ENCODE data around the gene MAMDC2. TPM values are rescaled to one million over a fixed set of nuclear protein-coding genes. Genes with fewer than 3 reads are reported as not detected.

The MAMDC2 gene
- total RNA-seq, 1 experiment from 2014 or later: 1.2 TPM

DNA sequence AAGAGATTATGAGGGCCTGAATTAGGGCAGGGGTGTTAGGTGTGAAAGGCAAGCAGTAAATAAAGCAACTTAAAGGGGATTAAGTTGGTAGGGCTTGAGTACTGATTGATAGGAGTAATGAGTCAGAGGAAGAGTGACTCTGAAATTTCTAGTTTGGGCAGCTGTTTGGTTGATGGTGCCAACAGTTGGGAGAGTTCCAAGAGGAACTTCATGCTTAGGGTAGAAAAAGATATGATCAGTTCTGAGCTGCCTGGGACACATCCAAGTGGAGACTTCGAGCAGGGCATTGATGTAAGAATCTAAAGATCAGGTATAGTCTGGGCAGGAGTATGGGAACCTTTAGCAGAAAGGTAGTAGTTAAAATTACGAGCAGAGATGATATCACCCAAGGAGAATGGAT is 10.2 kb downstream of the MAMDC2 start:
- H3K9me2 ChIP-seq (ENCODE audit: insufficient read depth): no peaks in the 10 kb centered on the region
- no peak overlapping the region; a peak in 1 of 4 replicates for H3K4me3 ChIP-seq (replicated peaks in 1 of 2; ENCODE audit: low read depth in 1 of 2, low read length in 2 of 2)
- peak overlapping the region; percentile 52 for H3K4me2 ChIP-seq (ENCODE audit: low read length)
- H3K4me1 ChIP-seq (ENCODE audit: control insufficient read depth in 1 of 2, insufficient read depth in 2 of 2, low read length in 2 of 2): peaks cover 38 to 43% of the 10 kb centered on the region in 2 experiments
- H4K20me1 ChIP-seq (ENCODE audit: insufficient read depth): no peaks in the 10 kb centered on the region
- peak; percentile 59 for ATAC-seq
- ChIA-PET RAD21 (ENCODE audit: low non-redundant PET in 1 of 2, low total read pairs in 2 of 2, uncharacterized antibody in 2 of 2, unreplicated experiment in 2 of 2) (no interaction called here), CTCF (interaction anchor here (1.0 to 2.2 kb wide), 3 partner anchors 9 to 59 kb away, joined by 3 to 7 read pairs (median 3); no protein-coding TSS in a partner anchor), POLR2A (no interaction called here)
- no peaks in the 10 kb centered on the region for H3K36me3 ChIP-seq (ENCODE audit: control insufficient read depth in 1 of 2, insufficient read depth in 2 of 2, low read length in 2 of 2)
- H2AFZ ChIP-seq (ENCODE audit: low read depth, low read length, poor library complexity, severe bottlenecking): peak overlapping the region; percentile 29
- intact Hi-C loops (cut with micrococcal nuclease): no loop called here
- peak; percentile 31 for DNase-seq (ENCODE audit: low read depth, low spot score)
- BruUV-seq (replicated peaks): no TSS peak
- peak overlapping the region; percentile 46 for H3K27ac ChIP-seq (ENCODE audit: low read depth, low read length)
- TF ChIP-seq POLR2A (IDR thresholded peaks at IDR 0.05; ENCODE audit: borderline replicate concordance, extremely low read depth, insufficient read depth, insufficient read length): no peak
- TF ChIP-seq POLR2AphosphoS5 (IDR thresholded peaks at IDR 0.05; ENCODE audit: low read depth, low read length): peak; percentile 28; the same call in 1 of the 2 replicates
- TF ChIP-seq RAD21 (IDR thresholded peaks at IDR 0.05; ENCODE audit: low read depth): 0 out of 2 replicates have a peak, but pooled peaks have one; percentile 8
- peak; percentile 81 for TF ChIP-seq JUND (IDR thresholded peaks at IDR 0.05)
- TF ChIP-seq SP1 (IDR thresholded peaks at IDR 0.05; ENCODE audit: low read depth): peak; percentile 70
- no peak for TF ChIP-seq ELF1 (IDR thresholded peaks at IDR 0.05; ENCODE audit: borderline replicate concordance, low read depth)
- TF ChIP-seq TCF7L2 (IDR thresholded peaks at IDR 0.05; ENCODE audit: borderline replicate concordance, extremely low read depth, insufficient read depth, insufficient read length): no peak
- TF ChIP-seq FOSL1 (IDR thresholded peaks at IDR 0.05; ENCODE audit: low read depth): peak; percentile 76; the same call in 1 of the 2 replicates
- TF ChIP-seq CBX3 (IDR thresholded peaks at IDR 0.05; ENCODE audit: low read depth): peak; percentile 50; the same call in 1 of the 2 replicates
- TF ChIP-seq CEBPB (IDR thresholded peaks at IDR 0.05; ENCODE audit: low read depth): no peak; the same call in 1 of the 2 replicates
- H3K9ac ChIP-seq (ENCODE audit: low read length): no peak overlapping the region
- H3K9me3 ChIP-seq (ENCODE audit: control insufficient read depth in 1 of 2, insufficient read depth in 1 of 2, low read depth in 1 of 2, low read length in 2 of 2): no peaks in the 10 kb centered on the region
- H3K27me3 ChIP-seq (ENCODE audit: insufficient read depth, low read length): no peaks in the 10 kb centered on the region
- no peaks in the 10 kb centered on the region for H3K79me2 ChIP-seq (ENCODE audit: insufficient read depth, low read length)

DNA sequence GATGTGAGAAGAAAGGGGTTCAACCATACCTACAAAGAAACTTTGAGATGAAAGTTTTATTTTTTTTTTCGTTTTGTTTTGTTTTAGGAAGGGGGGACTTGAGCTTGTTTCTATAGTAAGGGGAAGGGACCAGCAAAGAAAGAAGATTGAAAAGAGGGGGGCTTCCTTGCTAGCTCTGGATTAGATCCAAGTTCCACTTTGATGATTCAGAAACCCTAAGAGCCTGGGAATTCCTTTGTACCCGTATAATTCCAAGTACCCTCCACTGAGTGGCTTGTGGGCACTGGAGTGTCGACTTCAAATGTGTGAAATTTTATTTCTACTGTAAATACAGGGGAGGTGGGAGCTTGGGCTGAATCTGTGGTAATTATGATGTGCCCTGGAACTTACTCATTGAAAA is 10.9 kb downstream of the MAMDC2 start:
- no peak overlapping the region for H3K4me3 ChIP-seq (replicated peaks in 1 of 2; ENCODE audit: low read depth in 1 of 2, low read length in 2 of 2)

More for the DNA sequence above, 10.9 kb downstream of the MAMDC2 start:
- Histone ChIP-seq H2AFZ (ENCODE audit: low read depth, low read length, poor library complexity, severe bottlenecking) (no peak overlapping the region), H4K20me1 (ENCODE audit: insufficient read depth) (no peaks in the 10 kb centered on the region), H3K79me2 (ENCODE audit: insufficient read depth, low read length) (no peaks in the 10 kb centered on the region), H3K9me3 (ENCODE audit: control insufficient read depth in 1 of 2, insufficient read depth in 1 of 2, low read depth in 1 of 2, low read length in 2 of 2) (no peaks in the 10 kb centered on the region), H3K27me3 (ENCODE audit: insufficient read depth, low read length) (no peaks in the 10 kb centered on the region), H3K27ac (ENCODE audit: low read depth, low read length) (peak overlapping the region; percentile 46), H3K4me1 (ENCODE audit: control insufficient read depth in 1 of 2, insufficient read depth in 2 of 2, low read length in 2 of 2) (peaks cover 35 to 37% of the 10 kb centered on the region in 2 experiments), H3K4me2 (ENCODE audit: low read length) (peak overlapping the region; percentile 52), H3K9ac (ENCODE audit: low read length) (no peak overlapping the region), H3K36me3 (ENCODE audit: control insufficient read depth in 1 of 2, insufficient read depth in 2 of 2, low read length in 2 of 2) (no peaks in the 10 kb centered on the region), H3K9me2 (ENCODE audit: insufficient read depth) (no peaks in the 10 kb centered on the region)
- ChIA-PET POLR2A (no interaction called here), CTCF (interaction anchor here (1.4 to 2.2 kb wide), 2 partner anchors 56 to 58 kb away, joined by 3 to 7 read pairs; no protein-coding TSS in a partner anchor), RAD21 (ENCODE audit: low non-redundant PET in 1 of 2, low total read pairs in 2 of 2, uncharacterized antibody in 2 of 2, unreplicated experiment in 2 of 2) (no interaction called here)
- TF ChIP-seq, protein P1, sequence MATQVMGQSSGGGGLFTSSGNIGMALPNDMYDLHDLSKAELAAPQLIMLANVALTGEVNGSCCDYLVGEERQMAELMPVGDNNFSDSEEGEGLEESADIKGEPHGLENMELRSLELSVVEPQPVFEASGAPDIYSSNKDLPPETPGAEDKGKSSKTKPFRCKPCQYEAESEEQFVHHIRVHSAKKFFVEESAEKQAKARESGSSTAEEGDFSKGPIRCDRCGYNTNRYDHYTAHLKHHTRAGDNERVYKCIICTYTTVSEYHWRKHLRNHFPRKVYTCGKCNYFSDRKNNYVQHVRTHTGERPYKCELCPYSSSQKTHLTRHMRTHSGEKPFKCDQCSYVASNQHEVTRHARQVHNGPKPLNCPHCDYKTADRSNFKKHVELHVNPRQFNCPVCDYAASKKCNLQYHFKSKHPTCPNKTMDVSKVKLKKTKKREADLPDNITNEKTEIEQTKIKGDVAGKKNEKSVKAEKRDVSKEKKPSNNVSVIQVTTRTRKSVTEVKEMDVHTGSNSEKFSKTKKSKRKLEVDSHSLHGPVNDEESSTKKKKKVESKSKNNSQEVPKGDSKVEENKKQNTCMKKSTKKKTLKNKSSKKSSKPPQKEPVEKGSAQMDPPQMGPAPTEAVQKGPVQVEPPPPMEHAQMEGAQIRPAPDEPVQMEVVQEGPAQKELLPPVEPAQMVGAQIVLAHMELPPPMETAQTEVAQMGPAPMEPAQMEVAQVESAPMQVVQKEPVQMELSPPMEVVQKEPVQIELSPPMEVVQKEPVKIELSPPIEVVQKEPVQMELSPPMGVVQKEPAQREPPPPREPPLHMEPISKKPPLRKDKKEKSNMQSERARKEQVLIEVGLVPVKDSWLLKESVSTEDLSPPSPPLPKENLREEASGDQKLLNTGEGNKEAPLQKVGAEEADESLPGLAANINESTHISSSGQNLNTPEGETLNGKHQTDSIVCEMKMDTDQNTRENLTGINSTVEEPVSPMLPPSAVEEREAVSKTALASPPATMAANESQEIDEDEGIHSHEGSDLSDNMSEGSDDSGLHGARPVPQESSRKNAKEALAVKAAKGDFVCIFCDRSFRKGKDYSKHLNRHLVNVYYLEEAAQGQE (IDR thresholded peaks at IDR 0.05; ENCODE audit: low read depth): no peak
- ATAC-seq: no peak
- no peak for DNase-seq (ENCODE audit: low read depth, low spot score)
- no TSS peak for BruUV-seq (replicated peaks)
- intact Hi-C loops (cut with micrococcal nuclease): no loop called here

All from HCT116 (cell line).